SK-N-SH treated with all-trans-retinoic acid at 6 μM for 48 hours (cell line): ENCODE measurements around the gene PPP1R10.

ENCODE experiments used
- ATAC-seq: fragments of 200-7000 bp; cut with Tn5 transposase; 3 replicates; pipeline ENCODE4 v1.9.1; 2020; ENCODE audit warnings: mild to moderate bottlenecking, moderate library complexity
- ARNTL ChIP-seq: fragments of 450-650 bp; formaldehyde crosslinking; IDR thresholded peaks from 2 replicates; pipeline ENCODE4 v1.5.0; 2020; ENCODE audit warnings: low read depth, mild to moderate bottlenecking, moderate library complexity, borderline replicate concordance
- BACH2 ChIP-seq: fragments of 250-450 bp; sonication (Bioruptor Pico); IDR thresholded peaks from 2 replicates; pipeline ENCODE4 v1.9.0; 2021; ENCODE audit warnings: mild to moderate bottlenecking, borderline replicate concordance
- CSDC2 ChIP-seq: fragments of 250-450 bp; sonication (Bioruptor Pico); IDR thresholded peaks from 2 replicates; pipeline ENCODE4 v1.5.0; 2020; ENCODE audit warnings: mild to moderate bottlenecking, moderate library complexity
- ESRRG ChIP-seq: fragments of 250-450 bp; sonication (Bioruptor Pico); IDR thresholded peaks from 2 replicates; pipeline ENCODE4 v1.6.1; 2021; ENCODE audit warnings: mild to moderate bottlenecking
- GLIS3 ChIP-seq: fragments of 250-450 bp; sonication (Bioruptor Pico); IDR thresholded peaks from 2 replicates; pipeline ENCODE4 v1.5.0; 2020; ENCODE audit warnings: mild to moderate bottlenecking, moderate library complexity
- PATZ1 ChIP-seq: fragments of 250-450 bp; sonication (Bioruptor Pico); IDR thresholded peaks from 2 replicates; pipeline ENCODE4 v1.8.0; 2020; ENCODE audit warnings: mild to moderate bottlenecking, moderate library complexity, borderline replicate concordance
- RARB ChIP-seq: fragments of 250-450 bp; sonication (Bioruptor Pico); IDR thresholded peaks from 2 replicates; pipeline ENCODE4 v1.8.0; 2021; ENCODE audit warnings: mild to moderate bottlenecking, moderate library complexity
- SNAI2 ChIP-seq: fragments of 250-450 bp; sonication (Bioruptor Pico); IDR thresholded peaks from 2 replicates; pipeline ENCODE4 v1.5.0; 2020; ENCODE audit warnings: mild to moderate bottlenecking, moderate library complexity
- TCF4 ChIP-seq: fragments of 250-450 bp; sonication (Bioruptor Pico); IDR thresholded peaks from 2 replicates; pipeline ENCODE4 v1.8.0; 2021; ENCODE audit warnings: mild to moderate bottlenecking, moderate library complexity, borderline replicate concordance
- TOX ChIP-seq: fragments of 250-450 bp; sonication (Bioruptor Pico); IDR thresholded peaks from 2 replicates; pipeline ENCODE4 v1.8.0; 2021; ENCODE audit warnings: mild to moderate bottlenecking, moderate library complexity, borderline replicate concordance
- TSHZ2 ChIP-seq: fragments of 250-450 bp; sonication (Bioruptor Pico); IDR thresholded peaks from 2 replicates; pipeline ENCODE4 v1.5.0; 2020; ENCODE audit warnings: mild to moderate bottlenecking, moderate library complexity
- ZFP3 ChIP-seq: fragments of 250-450 bp; sonication (Bioruptor Pico); IDR thresholded peaks from 2 replicates; pipeline ENCODE4 v1.5.0; 2020; ENCODE audit warnings: mild to moderate bottlenecking, moderate library complexity
- ZFP30 ChIP-seq: fragments of 450-650 bp; formaldehyde crosslinking; IDR thresholded peaks from 2 replicates; pipeline ENCODE4 v1.5.0; 2022; ENCODE audit warnings: mild to moderate bottlenecking, moderate library complexity
- ZNF565 ChIP-seq: fragments of 450-650 bp; formaldehyde crosslinking; conservative IDR thresholded peaks from 2 replicates; pipeline ENCODE4 v1.5.0; 2020; ENCODE audit warnings: low read depth, mild to moderate bottlenecking, moderate library complexity
- ZNF70 ChIP-seq: fragments of 450-650 bp; formaldehyde crosslinking; IDR thresholded peaks from 2 replicates; pipeline ENCODE4 v1.5.0; 2020; ENCODE audit warnings: mild to moderate bottlenecking, moderate library complexity
- ZNF8 ChIP-seq: fragments of 450-650 bp; formaldehyde crosslinking; IDR thresholded peaks from 2 replicates; pipeline ENCODE4 v1.5.0; 2020; ENCODE audit warnings: mild to moderate bottlenecking, moderate library complexity
- TF ChIP-seq, protein P1 (sequence below): fragments of 250-450 bp; sonication (Bioruptor Pico); IDR thresholded peaks from 2 replicates; pipeline ENCODE4 v1.8.0; 2021; ENCODE audit warnings: low read depth, mild to moderate bottlenecking, moderate library complexity, borderline replicate concordance
- TF ChIP-seq, protein P2 (sequence below): fragments of 250-450 bp; sonication (Bioruptor Pico); IDR thresholded peaks from 2 replicates; pipeline ENCODE4 v1.5.1; 2021; ENCODE audit warnings: mild to moderate bottlenecking, moderate library complexity
- TF ChIP-seq, protein P3 (sequence below): fragments of 250-450 bp; sonication (Bioruptor Pico); IDR thresholded peaks from 2 replicates; pipeline ENCODE4 v1.5.1; 2020; ENCODE audit warnings: low read depth, mild to moderate bottlenecking, moderate library complexity

Gene PPP1R10

GRCh38 chr6:30625511-30625910 is 8.5 kb upstream of the PPP1R10 start:
- no peak for ATAC-seq
- TF ChIP-seq GLIS3 (CRISPR knock-in tag) (no peak), BACH2 (CRISPR knock-in tag) (no peak), TOX (no peak), ZFP3 (CRISPR knock-in tag) (no peak), ZNF8 (no peak), PATZ1 (CRISPR knock-in tag) (no peak), ARNTL (no peak), TSHZ2 (CRISPR knock-in tag) (no peak), ZNF70 (no peak), RARB (CRISPR knock-in tag) (no peak), ZNF565 (CRISPR knock-in tag) (no peak), TCF4 (CRISPR knock-in tag) (no peak), CSDC2 (CRISPR knock-in tag) (no peak), ZFP30 (CRISPR knock-in tag) (no peak)
- TF ChIP-seq, protein P1, sequence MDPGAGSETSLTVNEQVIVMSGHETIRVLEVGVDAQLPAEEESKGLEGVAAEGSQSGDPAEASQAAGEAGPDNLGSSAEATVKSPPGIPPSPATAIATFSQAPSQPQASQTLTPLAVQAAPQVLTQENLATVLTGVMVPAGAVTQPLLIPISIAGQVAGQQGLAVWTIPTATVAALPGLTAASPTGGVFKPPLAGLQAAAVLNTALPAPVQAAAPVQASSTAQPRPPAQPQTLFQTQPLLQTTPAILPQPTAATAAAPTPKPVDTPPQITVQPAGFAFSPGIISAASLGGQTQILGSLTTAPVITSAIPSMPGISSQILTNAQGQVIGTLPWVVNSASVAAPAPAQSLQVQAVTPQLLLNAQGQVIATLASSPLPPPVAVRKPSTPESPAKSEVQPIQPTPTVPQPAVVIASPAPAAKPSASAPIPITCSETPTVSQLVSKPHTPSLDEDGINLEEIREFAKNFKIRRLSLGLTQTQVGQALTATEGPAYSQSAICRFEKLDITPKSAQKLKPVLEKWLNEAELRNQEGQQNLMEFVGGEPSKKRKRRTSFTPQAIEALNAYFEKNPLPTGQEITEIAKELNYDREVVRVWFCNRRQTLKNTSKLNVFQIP: no peak
- TF ChIP-seq, protein P2, sequence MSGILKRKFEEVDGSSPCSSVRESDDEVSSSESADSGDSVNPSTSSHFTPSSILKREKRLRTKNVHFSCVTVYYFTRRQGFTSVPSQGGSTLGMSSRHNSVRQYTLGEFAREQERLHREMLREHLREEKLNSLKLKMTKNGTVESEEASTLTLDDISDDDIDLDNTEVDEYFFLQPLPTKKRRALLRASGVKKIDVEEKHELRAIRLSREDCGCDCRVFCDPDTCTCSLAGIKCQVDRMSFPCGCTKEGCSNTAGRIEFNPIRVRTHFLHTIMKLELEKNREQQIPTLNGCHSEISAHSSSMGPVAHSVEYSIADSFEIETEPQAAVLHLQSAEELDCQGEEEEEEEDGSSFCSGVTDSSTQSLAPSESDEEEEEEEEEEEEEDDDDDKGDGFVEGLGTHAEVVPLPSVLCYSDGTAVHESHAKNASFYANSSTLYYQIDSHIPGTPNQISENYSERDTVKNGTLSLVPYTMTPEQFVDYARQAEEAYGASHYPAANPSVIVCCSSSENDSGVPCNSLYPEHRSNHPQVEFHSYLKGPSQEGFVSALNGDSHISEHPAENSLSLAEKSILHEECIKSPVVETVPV (CRISPR knock-in tag): no peak
- TF ChIP-seq, protein P3, sequence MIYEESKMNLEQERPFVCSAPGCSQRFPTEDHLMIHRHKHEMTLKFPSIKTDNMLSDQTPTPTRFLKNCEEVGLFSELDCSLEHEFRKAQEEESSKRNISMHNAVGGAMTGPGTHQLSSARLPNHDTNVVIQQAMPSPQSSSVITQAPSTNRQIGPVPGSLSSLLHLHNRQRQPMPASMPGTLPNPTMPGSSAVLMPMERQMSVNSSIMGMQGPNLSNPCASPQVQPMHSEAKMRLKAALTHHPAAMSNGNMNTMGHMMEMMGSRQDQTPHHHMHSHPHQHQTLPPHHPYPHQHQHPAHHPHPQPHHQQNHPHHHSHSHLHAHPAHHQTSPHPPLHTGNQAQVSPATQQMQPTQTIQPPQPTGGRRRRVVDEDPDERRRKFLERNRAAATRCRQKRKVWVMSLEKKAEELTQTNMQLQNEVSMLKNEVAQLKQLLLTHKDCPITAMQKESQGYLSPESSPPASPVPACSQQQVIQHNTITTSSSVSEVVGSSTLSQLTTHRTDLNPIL (CRISPR knock-in tag): no peak

GRCh38 chr6:30619561-30619960 is 2.5 kb upstream of the PPP1R10 start:
- TF ChIP-seq, protein P3 (CRISPR knock-in tag): no peak
- TF ChIP-seq BACH2 (CRISPR knock-in tag): no peak
- ATAC-seq: no peak

GRCh38 chr6:30618270-30618797 is 1.3 kb upstream of the PPP1R10 start:
- no peak for ATAC-seq
- TF ChIP-seq ZFP30 (CRISPR knock-in tag) (no peak), SNAI2 (no peak), ESRRG (CRISPR knock-in tag) (no peak), PATZ1 (CRISPR knock-in tag) (no peak)
- TF ChIP-seq, protein P2 (CRISPR knock-in tag): no peak
- TF ChIP-seq, protein P1: no peak
